GM18861 (cell line): ENCODE data around the gene RFX8.

Experiments
- ATAC-seq: cut with Tn5 transposase; IDR thresholded peaks from one replicate; pipeline ENCODE4 v1.9.1; 2021; ENCODE audit not compliant: unreplicated experiment

Gene RFX8

GRCh38 chr2:101415220-101415619 is 59.7 kb downstream of the RFX8 start:
- ATAC-seq = no peak

GRCh38 chr2:101412092-101412694 is 62.7 kb downstream of the RFX8 start:
- no peak for ATAC-seq

- ATAC-seq = no peak
These were observed 64.2 kb downstream of the RFX8 start for GRCh38 chr2:101410746-101411145.

- no peak for ATAC-seq
These were observed 64.8 kb downstream of the RFX8 start for GRCh38 chr2:101410114-101410513.

GRCh38 chr2:101409699-101410098 is 65.2 kb downstream of the RFX8 start:
- no peak for ATAC-seq

GRCh38 chr2:101408925-101409324 is 66.0 kb downstream of the RFX8 start:
- no peak for ATAC-seq

- ATAC-seq = no peak
These were observed 69.5 kb downstream of the RFX8 start for GRCh38 chr2:101405351-101405899.

GRCh38 chr2:101403745-101404144 is 71.2 kb downstream of the RFX8 start:
- ATAC-seq = no peak

GRCh38 chr2:101402630-101403029 is 72.3 kb downstream of the RFX8 start:
- no peak for ATAC-seq

GRCh38 chr2:101401906-101402305 is 73.0 kb downstream of the RFX8 start:
- no peak for ATAC-seq

- ATAC-seq = no peak
These were observed 73.6 kb downstream of the RFX8 start for GRCh38 chr2:101401326-101401665.

GRCh38 chr2:101400506-101401325 is 74.2 kb downstream of the RFX8 start:
- no peak for ATAC-seq

- no peak for ATAC-seq
These were observed 74.9 kb downstream of the RFX8 start for GRCh38 chr2:101400048-101400447.

- ATAC-seq = no peak
These were observed 75.7 kb downstream of the RFX8 start for GRCh38 chr2:101399021-101399799.

GRCh38 chr2:101398116-101398821 is 76.6 kb downstream of the RFX8 start:
- ATAC-seq = no peak

GRCh38 chr2:101396316-101396717 is 78.6 kb downstream of the RFX8 start:
- ATAC-seq = no peak

- ATAC-seq = no peak
These were observed 79.2 kb downstream of the RFX8 start for GRCh38 chr2:101395545-101396315.

- no peak for ATAC-seq
These were observed 86.7 kb downstream of the RFX8 start for GRCh38 chr2:101388232-101388631.

- no peak for ATAC-seq
These were observed 87.6 kb downstream of the RFX8 start, which contains the start of gene CREG2 for GRCh38 chr2:101387151-101387834. Gene CREG2, minus strand, starts transcription at chr2:101387503. Its CDS starts 46 bp downstream, at chr2:101387457.
